CD4-positive, alpha-beta T cell treated with Interleukin-21 for 1 hour (primary cell): ENCODE measurements around the gene PMEPA1.

Experiments
- DNase-seq: peaks from one replicate; pipeline ENCODE4 v3.0.0-alpha.2; 2020

PMEPA1 gene

GRCh38 chr20:57660181-57660921 lies 49.5 kb downstream of the PMEPA1 start:
- DNase-seq = no peak

- DNase-seq = no peak
Observed at GRCh38 chr20:57659517-57660180, 50.2 kb downstream of the PMEPA1 start.

GRCh38 chr20:57658833-57659516 lies 50.8 kb downstream of the PMEPA1 start:
- DNase-seq = no peak

GRCh38 chr20:57658447-57658832 lies 51.4 kb downstream of the PMEPA1 start:
- no peak for DNase-seq

- peak; percentile 55 for DNase-seq
Observed at GRCh38 chr20:57657535-57658446, 52.0 kb downstream of the PMEPA1 start.

- no peak for DNase-seq
Observed at GRCh38 chr20:57656821-57657534, 52.8 kb downstream of the PMEPA1 start.

GRCh38 chr20:57656252-57656820 lies 53.5 kb downstream of the PMEPA1 start:
- DNase-seq = no peak

- DNase-seq = no peak
Observed at GRCh38 chr20:57655809-57656155, 54.0 kb downstream of the PMEPA1 start.

- no peak for DNase-seq
Observed at GRCh38 chr20:57654998-57655808, 54.6 kb downstream of the PMEPA1 start.

- DNase-seq = peak; percentile 67
Observed at GRCh38 chr20:57654363-57654997, 55.3 kb downstream of the PMEPA1 start.

- DNase-seq = no peak
Observed at GRCh38 chr20:57653910-57654309, 55.9 kb downstream of the PMEPA1 start.

GRCh38 chr20:57653546-57653900 lies 56.3 kb downstream of the PMEPA1 start:
- DNase-seq = no peak

- DNase-seq = no peak
Observed at GRCh38 chr20:57652606-57653545, 56.9 kb downstream of the PMEPA1 start.

- DNase-seq = no peak
Observed at GRCh38 chr20:57651881-57652605, 57.8 kb downstream of the PMEPA1 start.

- DNase-seq = no peak
Observed at GRCh38 chr20:57650756-57651483, 58.9 kb downstream of the PMEPA1 start.

- no peak for DNase-seq
Observed at GRCh38 chr20:57650266-57650665, 59.5 kb downstream of the PMEPA1 start.

- no peak for DNase-seq
Observed at GRCh38 chr20:57649617-57650015, 60.2 kb downstream of the PMEPA1 start.
